Activated CD8-positive, alpha-beta memory T cell treated with anti-CD3 and anti-CD28 coated beads, Interleukin-2, amount 50 U/mL, for 1 hour (primary cell): ENCODE measurements around the gene PLBD1.

ENCODE experiments used
- DNase-seq: peaks from one replicate; pipeline ENCODE4 v3.0.0-alpha.2; 2020; ENCODE audit errors: extremely low read depth

PLBD1 gene, protein sequence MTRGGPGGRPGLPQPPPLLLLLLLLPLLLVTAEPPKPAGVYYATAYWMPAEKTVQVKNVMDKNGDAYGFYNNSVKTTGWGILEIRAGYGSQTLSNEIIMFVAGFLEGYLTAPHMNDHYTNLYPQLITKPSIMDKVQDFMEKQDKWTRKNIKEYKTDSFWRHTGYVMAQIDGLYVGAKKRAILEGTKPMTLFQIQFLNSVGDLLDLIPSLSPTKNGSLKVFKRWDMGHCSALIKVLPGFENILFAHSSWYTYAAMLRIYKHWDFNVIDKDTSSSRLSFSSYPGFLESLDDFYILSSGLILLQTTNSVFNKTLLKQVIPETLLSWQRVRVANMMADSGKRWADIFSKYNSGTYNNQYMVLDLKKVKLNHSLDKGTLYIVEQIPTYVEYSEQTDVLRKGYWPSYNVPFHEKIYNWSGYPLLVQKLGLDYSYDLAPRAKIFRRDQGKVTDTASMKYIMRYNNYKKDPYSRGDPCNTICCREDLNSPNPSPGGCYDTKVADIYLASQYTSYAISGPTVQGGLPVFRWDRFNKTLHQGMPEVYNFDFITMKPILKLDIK

DNA sequence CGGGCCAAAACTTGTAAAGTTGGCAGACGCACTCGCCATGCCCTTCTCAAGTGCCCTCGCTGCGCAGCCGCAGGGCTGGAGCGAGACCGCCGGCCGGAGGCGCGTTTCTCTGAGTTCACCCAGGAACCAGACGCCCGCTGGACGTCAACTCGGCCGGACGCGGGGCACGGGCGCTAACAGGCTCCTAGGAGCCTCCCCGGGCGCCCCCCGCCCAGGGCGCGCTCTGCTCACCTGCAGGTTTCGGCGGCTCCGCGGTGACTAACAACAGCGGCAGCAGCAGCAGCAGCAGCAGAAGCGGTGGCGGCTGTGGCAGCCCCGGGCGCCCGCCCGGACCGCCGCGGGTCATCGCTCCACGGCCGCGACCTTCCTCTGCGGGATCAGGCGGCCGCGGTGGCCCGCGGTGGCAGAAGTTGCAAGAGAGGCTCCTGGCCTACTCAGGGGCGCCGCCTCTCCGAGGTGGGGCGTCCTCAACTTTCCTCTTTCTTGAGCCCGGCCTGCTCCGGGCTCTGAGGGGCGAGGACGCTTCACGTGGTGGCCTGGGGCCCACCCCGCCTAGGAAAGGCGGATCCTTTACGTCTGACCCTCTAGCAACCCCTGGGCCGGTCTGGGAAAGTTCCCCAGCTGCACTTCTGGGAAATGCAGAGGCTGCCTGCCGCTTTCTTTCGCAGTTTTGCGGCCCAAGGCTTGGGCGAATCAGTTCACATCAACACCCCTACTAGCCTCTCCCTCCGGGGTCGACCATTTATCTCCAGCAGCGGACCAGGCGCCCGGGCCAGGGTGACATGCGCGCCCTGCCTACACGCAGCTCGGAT is at the start of gene PLBD1:
Gene PLBD1, minus strand, starts transcription at position 533 of the 812 bp plus-strand sequence. Its CDS starts 187 bp downstream, at position 346.
- DNase-seq = no peak

DNA sequence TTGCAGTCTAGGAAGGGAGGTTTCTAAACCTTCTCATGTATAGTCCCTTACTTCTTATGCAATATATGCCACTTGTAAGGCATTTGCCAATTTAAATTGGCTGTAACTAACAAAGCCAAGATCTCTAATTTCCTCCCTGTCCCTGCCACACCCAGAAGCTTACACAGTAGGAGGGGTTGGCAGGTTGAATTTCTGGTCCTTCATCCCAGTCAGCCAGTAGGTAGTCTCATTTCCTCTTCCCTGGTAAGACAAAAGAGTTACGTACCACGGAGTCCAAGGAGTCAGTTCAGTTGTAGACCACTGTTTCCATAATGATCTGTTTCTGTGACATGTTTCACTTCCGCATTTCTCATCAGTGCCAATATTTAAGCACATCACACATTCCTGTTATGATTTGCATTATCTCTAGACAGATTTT is 47.0 kb upstream of the PLBD1 start:
- DNase-seq = no peak

DNA sequence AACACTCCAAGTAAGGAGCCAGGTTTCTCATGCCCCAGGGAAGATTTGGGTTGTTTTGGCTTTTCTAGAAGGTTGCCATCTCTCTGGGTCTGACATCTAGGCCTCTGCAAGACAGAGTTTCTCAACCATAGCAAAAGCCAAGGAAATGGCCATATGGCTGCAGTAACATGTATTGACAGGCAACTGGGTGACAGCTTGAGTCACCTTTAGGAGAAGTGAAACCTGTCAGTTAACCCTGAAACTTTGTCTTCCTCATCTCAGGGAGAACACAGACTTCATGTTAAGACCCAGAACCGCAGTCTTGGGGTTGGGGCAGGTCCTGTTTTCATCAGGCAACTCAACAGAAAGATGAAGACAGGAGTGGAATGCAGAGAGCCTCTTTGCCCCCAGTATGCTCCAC is 46.0 kb upstream of the PLBD1 start:
- DNase-seq = no peak

DNA sequence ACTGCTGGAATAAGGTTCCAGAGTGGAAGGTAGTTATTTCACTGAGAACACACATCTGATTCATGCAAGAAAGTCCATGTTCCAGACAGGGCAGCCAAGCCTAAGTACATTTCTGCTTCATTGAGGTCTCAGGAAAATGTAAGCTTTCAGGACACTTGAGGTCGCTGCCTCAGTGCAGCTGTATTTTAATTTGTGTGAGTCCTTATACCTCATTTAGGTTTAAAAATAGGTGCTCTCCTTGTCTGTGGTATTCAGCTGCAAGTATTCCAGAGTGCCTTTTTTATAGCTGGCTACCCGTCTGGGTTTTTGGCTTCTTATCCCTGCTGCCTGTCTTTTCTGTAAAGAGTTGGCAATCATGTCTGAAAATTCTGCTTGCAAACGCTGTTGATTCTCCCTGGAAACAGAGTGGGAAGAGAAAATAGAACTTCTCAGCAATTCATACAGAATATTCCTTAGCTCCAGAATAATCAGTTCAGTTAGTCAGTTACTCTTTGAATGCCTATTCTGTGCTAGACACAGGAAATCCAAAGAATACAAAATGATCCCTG is 45.3 kb upstream of the PLBD1 start:
- DNase-seq = no peak

DNA sequence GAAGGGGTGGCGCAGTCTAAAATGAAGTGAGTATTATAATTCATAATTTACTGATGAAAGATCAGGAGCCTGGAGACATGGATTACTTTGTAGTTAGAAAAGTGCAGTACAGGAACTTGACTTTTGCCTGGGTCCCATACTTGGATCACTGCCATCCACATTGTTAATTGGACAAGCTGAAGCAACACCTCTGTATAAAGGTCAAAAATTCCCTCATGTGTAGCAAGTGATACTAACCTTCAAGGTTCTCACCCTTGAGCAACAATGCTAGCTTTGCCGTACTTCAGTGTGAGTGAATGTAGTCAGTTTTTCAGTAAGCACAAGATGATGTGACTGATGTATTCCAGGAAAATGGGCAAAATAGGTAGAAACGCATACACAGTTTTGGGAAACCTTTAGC is 44.6 kb upstream of the PLBD1 start:
- no peak for DNase-seq

DNA sequence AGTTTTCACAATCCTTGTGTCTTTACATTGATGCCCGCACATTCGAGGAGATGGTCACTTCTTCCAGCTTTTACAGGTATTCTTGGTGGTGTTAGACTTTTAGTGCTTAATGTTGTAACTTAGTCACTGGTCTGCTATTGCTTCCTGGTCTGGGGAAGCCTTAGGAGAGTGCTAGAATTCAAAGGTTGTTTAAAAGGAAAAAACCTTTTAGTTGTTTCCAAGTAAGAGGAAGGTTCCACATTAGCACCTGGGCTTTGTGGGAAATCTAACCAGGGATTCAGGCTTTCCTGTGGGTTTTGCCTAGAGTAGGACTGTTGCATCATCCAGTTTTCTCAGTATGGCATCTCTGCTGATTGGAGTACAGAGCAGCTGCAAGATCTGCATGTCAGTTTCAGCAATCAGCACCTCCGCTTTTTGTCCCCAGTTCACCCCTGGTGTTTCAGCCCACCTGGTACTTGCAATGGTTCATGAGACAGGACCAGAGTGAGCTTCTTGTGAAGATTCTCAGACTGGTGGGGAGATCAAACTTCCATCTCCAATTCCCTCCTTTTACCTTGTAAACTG is 44.0 kb upstream of the PLBD1 start:
- DNase-seq = no peak

DNA sequence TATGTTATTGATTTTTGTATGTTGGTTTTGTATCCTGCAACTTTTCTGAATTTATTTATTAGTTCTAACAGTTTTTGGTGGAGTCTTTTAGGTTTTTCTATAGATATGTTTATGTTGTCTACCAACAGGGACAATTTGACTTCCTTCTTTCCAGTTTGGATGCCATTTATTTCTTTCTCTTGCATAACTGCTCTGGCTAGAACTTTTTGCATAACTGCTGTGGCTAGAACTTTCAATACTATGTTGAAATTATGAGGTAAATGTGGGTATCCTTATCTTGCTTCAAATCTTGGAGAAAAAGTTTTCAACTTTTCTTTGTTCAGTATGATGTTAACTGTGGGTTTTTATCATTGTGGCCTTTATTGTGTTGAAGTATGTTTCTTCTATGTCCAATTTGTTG is 39.9 kb upstream of the PLBD1 start:
- no peak for DNase-seq

DNA sequence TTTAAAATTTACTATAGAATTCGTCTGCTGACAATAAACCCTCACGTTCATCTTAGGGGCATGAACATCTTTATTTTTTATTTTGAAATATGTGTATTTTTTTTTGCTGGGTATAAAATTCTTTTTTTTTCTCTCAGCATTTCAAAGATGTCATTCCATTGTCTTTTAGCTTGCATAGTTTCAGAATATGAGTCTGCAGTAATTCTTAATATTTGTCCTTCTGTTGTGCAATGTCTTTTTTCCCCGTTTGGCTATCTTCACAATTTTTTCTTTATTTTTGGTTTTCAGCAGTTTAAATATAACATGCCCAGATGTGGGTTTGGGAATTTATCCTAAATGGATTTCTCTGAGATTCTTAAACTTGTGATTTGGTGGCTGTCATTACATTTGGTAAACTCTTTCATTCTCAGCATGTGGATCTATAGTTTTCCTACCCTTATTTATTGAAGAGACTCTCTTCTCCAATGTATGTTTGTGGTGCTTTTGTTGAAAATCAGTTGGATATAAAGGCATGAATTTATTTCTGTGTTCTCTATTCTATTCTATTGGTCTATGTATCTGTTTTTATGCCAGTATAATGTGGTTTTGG is 37.8 kb upstream of the PLBD1 start:
- no peak for DNase-seq

DNA sequence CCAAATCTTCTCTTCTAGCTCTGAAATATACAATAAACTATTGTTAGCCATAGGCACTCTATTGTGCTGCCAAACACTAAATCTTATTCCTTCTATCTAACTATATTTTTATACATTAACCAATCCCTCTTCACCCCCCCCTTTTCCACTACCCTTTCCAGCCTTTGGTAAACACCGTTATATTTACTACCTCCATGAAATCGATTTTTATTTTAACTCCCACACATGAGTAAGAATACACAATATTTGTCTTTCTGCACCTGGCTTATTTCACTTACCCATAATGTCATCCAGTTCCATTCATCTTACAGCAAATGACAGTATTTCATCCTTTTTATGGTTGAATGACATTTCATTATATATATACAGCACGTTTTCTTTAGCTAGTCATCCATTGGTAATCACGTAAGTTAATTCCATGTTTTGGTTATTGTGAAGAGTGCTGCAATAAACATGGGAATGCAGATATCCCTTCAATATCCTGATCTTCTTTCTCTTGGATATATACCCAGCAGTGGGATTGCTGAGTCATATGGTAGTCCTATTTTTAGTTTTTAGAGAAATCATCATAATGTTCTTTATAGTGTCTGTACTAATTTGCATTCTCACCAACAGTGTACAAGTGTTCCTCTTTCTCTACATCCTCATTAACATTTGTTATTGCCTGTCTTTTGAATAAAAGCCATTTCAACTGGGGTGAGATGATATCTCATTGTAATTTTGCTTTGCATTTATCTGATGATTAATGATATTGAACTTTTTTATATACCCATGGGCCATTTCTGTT is 34.2 kb upstream of the PLBD1 start:
- DNase-seq = no peak

DNA sequence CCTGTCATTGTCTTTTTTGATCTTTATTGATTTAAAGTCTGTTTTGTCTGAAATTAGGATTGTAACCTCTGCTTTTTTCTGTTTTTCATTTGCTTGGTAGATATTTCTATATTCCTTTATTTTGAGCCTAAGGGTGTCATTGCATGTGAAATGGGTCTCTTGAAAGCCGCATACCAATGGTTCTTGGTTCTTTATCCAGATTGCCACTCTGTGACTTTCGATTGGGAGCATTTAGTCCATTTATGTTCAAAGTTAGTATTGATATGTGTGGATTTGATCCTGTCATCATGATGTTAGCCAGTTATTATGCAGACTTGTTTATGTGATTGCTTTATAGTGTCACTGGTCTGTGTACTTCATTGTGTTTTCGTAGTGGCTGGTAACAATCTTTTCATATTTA is 29.8 kb upstream of the PLBD1 start:
- DNase-seq = no peak

DNA sequence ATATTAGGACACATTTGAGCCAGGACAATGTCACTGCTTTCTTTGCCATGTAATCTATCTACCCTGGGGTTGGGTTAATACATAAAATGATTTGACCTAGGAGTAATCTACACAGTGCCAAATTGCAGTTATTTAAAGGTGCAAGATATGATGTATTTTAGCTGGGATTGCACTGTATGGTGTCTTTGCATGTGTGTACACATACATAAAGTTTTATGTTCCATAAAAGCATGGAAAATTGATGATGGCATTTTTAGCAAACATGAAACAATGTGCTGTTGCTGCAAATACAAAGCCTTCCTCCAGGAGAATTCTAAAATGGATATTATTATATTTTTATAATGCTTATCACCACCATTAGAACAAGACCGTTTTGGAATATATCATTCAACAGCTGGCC is 24.0 kb upstream of the PLBD1 start:
- no peak for DNase-seq

DNA sequence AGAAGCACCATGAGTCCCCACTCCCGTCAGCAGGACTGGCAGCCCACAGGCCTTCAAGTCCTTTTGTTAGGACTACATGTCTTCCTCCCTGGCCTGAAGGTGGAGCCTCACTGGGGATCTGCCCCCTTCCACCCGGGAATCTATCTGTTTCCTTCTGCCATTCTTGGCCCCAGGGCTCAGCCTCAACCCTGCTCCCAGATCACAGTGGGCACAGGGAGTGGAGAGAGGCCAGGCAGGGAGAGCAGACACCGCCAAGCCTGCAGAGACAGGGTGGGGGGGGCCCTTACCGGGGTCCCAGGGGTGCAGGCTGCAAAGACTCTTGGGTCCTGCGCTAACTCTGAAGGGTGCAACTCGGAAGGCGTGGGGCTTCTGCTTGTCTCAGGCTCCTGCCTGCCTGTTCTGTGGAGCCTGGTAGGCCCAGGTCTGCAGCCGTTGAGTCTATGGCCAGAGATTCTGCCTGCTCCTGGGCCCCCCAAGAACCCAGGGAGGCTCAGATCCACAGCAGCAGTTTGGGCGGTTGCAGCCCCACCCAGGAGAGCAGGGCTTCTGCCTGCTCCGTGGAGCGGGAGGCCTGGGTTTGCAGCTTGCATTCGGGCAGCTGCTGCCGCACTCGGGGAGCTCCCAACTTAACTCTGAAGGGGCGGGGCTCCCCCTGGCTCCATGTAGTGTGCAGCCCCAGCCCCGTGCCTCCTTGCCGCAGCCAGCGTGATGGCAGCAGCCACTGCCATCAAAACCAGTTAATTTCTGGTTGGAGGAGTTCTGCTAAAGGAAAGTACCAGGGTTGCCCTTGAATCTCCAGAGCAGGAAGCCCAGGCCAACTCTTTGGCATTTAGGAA is 21.7 kb upstream of the PLBD1 start:
- DNase-seq = no peak

DNA sequence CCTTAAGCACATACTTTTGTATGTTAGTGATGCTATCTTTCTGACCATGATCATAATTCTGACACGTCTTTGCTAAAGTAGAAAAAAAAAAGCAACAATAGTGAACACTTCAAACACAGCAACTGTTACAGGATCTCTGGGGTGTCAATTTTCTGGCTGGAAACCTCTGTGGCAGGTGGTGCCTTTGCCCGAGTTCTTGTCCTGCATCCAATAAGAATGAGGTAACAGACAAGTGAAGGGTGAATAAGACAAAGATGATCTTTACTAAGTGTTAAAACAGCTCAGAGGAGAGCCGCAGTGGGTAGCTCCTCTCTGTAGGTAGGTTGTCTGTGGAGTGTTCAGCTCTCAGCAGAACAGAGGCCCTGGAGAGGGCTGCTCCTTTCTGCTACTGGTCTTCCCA is 20.9 kb upstream of the PLBD1 start:
- DNase-seq = no peak

DNA sequence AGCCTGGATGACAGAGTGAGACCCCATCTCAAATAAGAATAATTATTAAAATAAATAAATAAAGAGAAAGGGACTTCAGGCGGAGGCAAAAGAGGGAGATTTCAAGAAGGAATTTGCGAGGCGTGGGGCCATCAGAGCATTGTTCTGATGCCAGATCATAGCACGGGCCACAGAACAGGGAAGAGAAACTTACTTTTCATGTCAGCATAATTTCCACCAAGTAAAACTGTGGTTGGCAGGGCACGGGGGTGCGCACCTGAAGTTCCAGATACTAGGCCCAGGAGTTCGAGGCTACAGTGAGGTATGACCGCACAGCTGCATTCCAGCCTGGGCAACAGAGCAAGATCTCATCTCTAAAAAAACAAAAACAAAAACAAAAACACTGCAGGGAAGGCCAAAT is 11.0 kb upstream of the PLBD1 start:
- DNase-seq = no peak

DNA sequence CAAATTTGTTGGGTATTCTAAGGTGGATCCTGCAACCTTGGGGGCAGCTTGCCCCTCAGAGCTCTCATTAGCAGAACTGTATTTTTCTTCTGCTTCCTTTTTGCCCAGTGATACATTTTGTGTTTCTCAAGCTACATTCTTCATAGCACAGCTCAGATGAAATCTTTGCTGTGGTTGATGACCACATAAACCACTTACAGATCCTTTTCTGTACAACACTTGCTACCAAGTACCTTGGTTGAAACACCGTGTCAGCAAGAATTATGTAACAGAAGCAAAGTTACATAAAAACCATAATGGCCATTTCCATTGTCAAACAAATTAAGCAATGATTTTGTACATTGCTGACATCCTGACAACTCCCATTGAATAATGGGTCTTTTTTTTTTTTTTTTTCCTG is 9.7 kb upstream of the PLBD1 start:
- no peak for DNase-seq

DNA sequence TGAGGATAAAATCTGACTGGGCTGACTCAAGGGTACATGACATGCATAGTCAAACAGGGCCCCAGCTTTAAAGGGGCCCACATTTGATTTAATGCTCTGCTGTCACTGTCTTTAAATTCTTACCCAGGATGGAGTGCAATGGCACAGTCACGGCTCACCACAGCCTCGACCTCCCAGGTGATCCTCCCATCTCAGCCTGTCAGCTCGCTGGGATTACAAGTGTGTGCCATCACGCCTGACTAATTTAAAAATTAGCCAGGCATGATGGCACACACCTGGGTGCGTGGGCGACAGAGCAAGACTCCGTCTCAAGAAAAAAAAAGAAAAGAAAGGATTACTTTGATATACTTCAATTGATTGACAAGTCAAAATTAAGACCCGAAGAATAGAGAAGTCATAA is 9.2 kb upstream of the PLBD1 start:
- DNase-seq = no peak

DNA sequence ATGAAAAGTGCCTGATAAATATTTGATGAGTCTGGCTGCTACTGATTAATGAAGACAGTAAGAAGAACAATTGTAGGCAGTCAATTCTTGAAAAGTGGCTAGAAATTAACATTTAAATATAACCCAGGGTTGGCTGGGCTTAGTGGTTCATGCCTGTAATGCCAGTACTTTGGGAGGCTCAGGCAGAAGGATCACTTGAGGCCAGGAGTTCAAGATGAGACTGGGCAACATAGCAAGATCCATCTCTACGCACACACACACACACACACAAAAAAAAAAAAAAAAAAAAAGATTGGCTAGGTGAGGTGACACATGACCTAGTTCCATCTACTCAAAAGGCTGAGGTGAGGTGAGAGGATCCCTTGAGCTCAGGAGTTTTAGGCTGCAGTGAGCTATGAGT is 7.9 kb upstream of the PLBD1 start:
- DNase-seq = no peak

DNA sequence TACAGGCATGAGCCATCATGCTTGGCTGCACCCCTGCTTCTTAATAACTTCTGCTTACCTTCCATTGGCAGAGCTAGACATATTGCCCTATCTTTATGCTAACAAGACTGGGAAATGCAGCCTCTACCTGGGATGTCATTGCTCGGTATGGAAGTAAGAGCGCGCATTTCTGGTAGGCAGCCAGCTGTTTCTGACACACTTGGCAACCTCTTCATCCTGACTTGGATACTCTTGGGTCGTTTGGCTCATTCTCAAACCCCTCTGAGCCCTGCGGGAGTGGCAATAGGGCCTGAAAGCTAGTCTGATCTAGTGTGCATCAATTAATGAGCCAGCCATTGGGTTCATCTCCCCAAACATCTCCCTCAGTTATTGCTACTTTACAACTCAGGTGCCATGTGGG is 5.4 kb upstream of the PLBD1 start:
- DNase-seq = no peak

DNA sequence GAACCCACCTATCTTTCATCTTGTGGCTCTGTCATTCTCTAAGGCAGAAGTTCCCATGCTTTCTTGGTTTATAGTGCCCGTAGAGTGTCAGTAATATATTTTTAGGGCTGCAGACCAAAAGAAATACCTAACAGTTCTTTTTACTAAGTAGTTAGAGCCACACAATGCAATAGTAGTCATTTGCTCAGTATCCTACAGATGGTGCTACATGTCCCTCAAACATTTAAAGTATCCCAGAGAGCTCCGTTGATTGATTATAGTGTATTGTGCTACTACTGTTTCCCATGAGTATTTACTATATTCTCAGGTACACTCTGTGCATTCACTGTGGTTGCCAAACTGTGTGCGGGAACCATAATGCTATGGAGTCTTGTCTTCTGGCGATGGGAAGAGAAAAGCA is 4.7 kb upstream of the PLBD1 start:
- no peak for DNase-seq

DNA sequence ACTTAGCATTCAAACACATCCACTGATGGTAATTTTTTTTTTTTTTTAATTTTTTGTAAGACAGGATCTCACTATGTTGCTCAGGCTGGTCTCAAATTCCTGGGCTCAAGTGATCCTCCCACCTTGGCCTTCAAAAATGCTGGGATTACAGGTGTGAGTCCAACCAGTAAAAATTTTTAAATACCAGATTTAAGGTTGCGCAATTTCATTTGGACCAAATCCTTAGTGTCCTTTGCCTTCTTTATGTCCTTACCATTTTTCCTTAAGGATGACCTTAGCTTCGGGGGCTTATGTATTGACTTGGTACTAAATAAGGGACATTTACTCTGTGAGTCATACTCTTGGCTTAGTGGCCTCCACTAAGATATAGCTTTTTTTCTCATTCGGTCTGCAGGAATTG is 4.1 kb upstream of the PLBD1 start:
- no peak for DNase-seq
